DMS153 treated with DMSO at 0.1 percent for 48 hours (cell line): ENCODE measurements around the gene FAM83F.

Experiments used
- DNase-seq: peaks from one replicate; lab custom pipeline; 2025; ENCODE audit not compliant: unreplicated experiment; lab: John Stamatoyannopoulos, UW

Gene FAM83F

GRCh38 chr22:40033586-40034380 is 39.0 kb downstream of the FAM83F start:
- no peak for DNase-seq

GRCh38 chr22:40035351-40035750 is 40.6 kb downstream of the FAM83F start:
- no peak for DNase-seq

- DNase-seq, result no peak
Observed at GRCh38 chr22:40036126-40036525, 41.4 kb downstream of the FAM83F start.

GRCh38 chr22:40036591-40037225 is 42.0 kb downstream of the FAM83F start:
- DNase-seq, result no peak

- DNase-seq, result no peak
Observed at GRCh38 chr22:40037320-40037719, 42.6 kb downstream of the FAM83F start.

- DNase-seq, result no peak
Observed at GRCh38 chr22:40039482-40040115, 44.8 kb downstream of the FAM83F start.

- DNase-seq, result no peak
Observed at GRCh38 chr22:40040927-40041326, 46.2 kb downstream of the FAM83F start.

- DNase-seq, result no peak
Observed at GRCh38 chr22:40041366-40042137, 46.8 kb downstream of the FAM83F start.

- no peak for DNase-seq
Observed at GRCh38 chr22:40042312-40042711, 47.6 kb downstream of the FAM83F start.

GRCh38 chr22:40043081-40043480 is 48.3 kb downstream of the FAM83F start:
- DNase-seq, result no peak

- no peak for DNase-seq
Observed at GRCh38 chr22:40043793-40044101, 49.0 kb downstream of the FAM83F start.

GRCh38 chr22:40044102-40044869 is 49.5 kb downstream of the FAM83F start:
- peak; percentile 95 for DNase-seq

- no peak for DNase-seq
Observed at GRCh38 chr22:40044870-40045834, 50.4 kb downstream of the FAM83F start.

- DNase-seq, result no peak
Observed at GRCh38 chr22:40046126-40046525, 51.4 kb downstream of the FAM83F start.

GRCh38 chr22:40050258-40050657 is 55.5 kb downstream of the FAM83F start:
- DNase-seq, result no peak

- no peak for DNase-seq
Observed at GRCh38 chr22:40051322-40051721, 56.6 kb downstream of the FAM83F start.

GRCh38 chr22:40053460-40053859 is 58.7 kb downstream of the FAM83F start:
- no peak for DNase-seq

GRCh38 chr22:40054486-40054885 is 59.7 kb downstream of the FAM83F start:
- DNase-seq, result no peak

GRCh38 chr22:40055143-40055883 is 60.6 kb downstream of the FAM83F start:
- DNase-seq, result no peak
